Adipocyte (in vitro differentiated cells): ENCODE measurements around the gene TENM4.
A peak's percentile ranks its signal among the peaks of the same experiment; 100 is the strongest.

Experiments used
- DNase-seq: peaks from one replicate; pipeline ENCODE4 v3.0.0-alpha.2; 2015; ENCODE audit warnings: low read depth
- H3K27me3 ChIP-seq: replicated peaks from 2 replicates; pipeline ENCODE4 v1.7.0; 2013; ENCODE audit warnings: mild to moderate bottlenecking, low read length, moderate library complexity; ENCODE audit not compliant: control insufficient read depth, insufficient read depth
- H3K36me3 ChIP-seq: 2 replicates; pipeline ENCODE4 v1.7.0; 2013; ENCODE audit warnings: low read length, mild to moderate bottlenecking, moderate library complexity; ENCODE audit not compliant: control insufficient read depth, insufficient read depth, severe bottlenecking
- H3K4me1 ChIP-seq: 2 replicates; pipeline ENCODE4 v1.7.0; 2013; ENCODE audit warnings: mild to moderate bottlenecking, low read length, moderate library complexity; ENCODE audit not compliant: control insufficient read depth, insufficient read depth
- H3K4me3 ChIP-seq: 2 replicates; pipeline ENCODE4 v1.7.0; 2013; ENCODE audit warnings: mild to moderate bottlenecking, low read length, moderate library complexity
- H3K9ac ChIP-seq: 2 replicates; pipeline ENCODE4 v1.7.0; 2013; ENCODE audit warnings: mild to moderate bottlenecking, low read length, moderate library complexity
- H3K9me3 ChIP-seq: 2 replicates; pipeline ENCODE4 v1.7.0; 2013; ENCODE audit warnings: mild to moderate bottlenecking, low read length, moderate library complexity; ENCODE audit not compliant: control insufficient read depth

Gene TENM4

DNA sequence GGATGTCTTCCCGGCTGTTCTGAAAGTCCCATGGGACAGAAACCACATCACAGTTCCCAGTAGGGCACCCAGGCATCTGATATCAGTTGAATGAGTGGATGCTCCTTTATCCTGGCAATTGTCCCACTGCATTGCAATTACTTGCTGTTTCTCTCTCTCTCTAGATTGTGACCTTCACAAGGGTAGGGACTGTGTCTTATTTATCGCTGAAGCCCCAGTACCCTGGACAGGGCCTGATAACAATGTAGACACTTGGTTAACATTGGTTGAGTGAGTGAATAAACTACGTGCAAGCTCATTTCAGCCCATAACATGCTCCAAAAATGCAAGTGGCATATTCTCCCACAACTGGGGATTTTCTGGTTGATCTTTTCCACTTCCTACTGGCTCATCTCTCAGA is 672.5 kb downstream of the TENM4 start:
- Histone ChIP-seq H3K4me3 (no peak overlapping the region), H3K4me1 (peaks cover 3% of the 10 kb centered on the region), H3K27me3 (no peaks in the 10 kb centered on the region), H3K9me3 (no peaks in the 10 kb centered on the region), H3K36me3 (peaks cover 8% of the 10 kb centered on the region), H3K9ac (no peak overlapping the region)
- DNase-seq = no peak

DNA sequence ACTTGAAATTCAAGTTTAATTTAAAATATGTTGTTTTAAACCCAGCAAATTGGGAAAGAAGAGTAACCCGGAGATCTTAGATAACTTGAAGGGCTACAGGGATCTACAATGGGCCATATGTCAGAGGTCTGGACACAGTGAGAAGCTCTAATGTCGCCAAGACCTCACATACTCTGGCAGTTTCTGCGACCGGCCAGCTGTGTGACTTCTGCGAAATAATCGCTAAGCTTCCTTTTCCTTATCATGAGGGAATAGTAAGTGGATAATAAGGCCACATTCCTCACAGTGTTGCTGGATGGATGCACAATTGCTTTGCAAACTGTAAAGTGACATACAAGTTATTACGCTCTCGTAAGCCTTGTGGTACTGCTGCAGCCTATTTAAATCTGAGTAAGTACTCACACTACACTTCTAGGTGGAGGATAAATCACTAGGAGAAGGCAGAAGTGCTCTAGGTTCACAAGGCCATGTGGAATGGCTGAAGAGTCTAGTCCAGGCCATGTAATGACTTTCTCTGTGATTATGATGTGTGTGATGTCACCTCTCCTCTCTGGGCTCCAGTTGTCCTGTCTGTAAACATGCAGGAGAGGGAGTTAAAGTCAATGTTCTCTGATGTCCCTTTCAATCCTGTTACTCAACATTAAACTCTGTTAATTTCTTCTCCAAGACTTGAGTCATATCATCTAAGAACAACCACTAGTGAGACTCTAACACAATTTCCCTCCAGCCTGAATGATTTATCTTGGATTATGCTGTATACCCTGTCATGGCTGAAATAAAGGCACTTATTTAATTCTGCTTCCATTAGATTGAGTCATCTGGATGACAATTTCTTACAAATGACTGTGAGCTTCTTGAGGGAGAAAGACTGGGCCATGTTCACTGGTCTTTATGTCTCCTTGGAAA is 673.5 kb downstream of the TENM4 start:
- Histone ChIP-seq H3K4me1 (peaks cover 3% of the 10 kb centered on the region), H3K36me3 (peaks cover 10% of the 10 kb centered on the region), H3K27me3 (no peaks in the 10 kb centered on the region), H3K9ac (no peak overlapping the region), H3K4me3 (no peak overlapping the region), H3K9me3 (no peaks in the 10 kb centered on the region)
- no peak for DNase-seq

DNA sequence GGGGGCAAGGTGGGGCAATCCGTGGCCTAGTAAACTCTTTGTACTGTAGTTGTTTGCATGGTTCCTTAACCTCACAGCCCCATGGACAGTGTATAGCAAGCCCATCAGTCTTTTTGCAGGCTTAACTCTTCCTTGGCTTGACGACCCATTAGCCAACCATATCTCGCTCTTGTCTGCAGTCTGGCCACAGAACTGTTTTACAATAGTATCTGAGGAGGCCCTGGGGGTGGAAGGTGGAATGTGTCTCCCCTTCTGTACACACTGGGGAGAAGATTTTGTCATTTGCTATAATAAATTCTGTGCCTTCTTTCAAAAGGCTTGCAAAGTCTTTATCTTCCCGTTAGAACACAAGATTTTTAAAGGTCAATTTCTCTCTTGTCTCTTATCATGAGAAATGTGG is 675.9 kb downstream of the TENM4 start:
- no peak overlapping the region for H3K9ac ChIP-seq

DNA sequence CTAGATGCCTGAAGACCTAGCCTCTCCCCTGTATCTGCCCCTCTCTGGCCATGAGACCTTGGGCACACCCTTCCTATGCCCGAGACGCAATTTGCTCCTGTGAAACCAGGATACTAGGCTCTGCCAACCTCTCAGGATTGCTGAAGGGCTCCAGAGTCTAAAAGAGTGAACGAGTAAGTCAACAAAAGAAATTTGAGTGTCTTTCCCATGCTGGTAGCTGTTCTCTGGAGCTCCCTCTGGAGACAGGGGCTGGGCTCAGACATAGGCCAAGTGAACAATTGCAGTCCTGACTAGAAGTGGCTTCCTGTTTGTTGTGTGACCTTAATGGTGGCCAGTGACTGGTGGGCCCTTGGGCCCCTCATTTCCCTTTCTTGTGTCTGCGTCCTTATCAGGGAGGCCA is 677.2 kb downstream of the TENM4 start:
- Histone ChIP-seq H3K9me3 (no peaks in the 10 kb centered on the region), H3K27me3 (no peaks in the 10 kb centered on the region), H3K36me3 (peaks cover 10% of the 10 kb centered on the region), H3K9ac (no peak overlapping the region), H3K4me3 (no peak overlapping the region), H3K4me1 (peaks cover 3% of the 10 kb centered on the region)
- DNase-seq = no peak

More for the DNA sequence above, 675.9 kb downstream of the TENM4 start:
- peaks cover 15% of the 10 kb centered on the region for H3K36me3 ChIP-seq
- no peaks in the 10 kb centered on the region for H3K9me3 ChIP-seq
- H3K4me1 ChIP-seq = peaks cover 3% of the 10 kb centered on the region
- DNase-seq = no peak
- no peaks in the 10 kb centered on the region for H3K27me3 ChIP-seq
- H3K4me3 ChIP-seq = no peak overlapping the region

DNA sequence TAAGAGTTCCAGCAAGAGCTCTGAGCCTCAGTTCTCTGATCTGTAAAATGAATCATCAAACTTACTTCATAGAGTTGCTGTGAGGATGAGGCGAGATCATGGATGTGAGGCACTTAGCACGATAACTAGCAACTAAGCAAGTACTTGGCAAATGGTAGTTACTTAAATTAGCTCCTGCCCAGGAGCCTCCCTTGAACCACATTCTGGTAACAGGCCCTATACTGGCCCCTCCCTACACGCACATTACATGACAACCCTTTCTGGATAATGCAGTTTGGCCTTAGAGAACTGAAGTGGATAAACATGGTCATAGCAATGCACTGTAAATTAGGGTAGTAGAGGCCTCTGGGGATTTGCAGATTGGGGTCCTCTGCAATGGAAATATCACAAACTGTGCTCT is 678.7 kb downstream of the TENM4 start:
- no peak for DNase-seq
- Histone ChIP-seq H3K9me3 (no peaks in the 10 kb centered on the region), H3K27me3 (no peaks in the 10 kb centered on the region), H3K9ac (no peak overlapping the region), H3K4me1 (no peaks in the 10 kb centered on the region), H3K36me3 (peaks cover 12% of the 10 kb centered on the region), H3K4me3 (no peak overlapping the region)

DNA sequence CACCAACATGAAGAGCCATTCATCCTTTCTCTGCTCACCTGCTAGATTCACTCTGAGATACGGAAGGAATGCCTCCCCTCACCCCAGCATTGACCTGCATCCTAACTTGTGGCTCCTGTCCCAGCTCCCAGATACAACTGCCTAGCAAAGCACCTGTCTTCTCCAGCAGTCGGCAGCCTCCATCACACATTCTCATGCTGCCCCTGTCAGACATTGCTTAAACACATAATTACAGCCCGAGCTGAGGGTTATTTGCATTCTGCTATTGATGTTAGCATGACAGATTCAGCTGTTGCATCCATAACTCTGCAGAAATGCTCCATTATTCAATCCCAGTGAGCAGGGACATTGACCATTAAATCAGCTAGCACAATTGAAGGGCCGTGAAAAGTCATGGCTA is 681.8 kb downstream of the TENM4 start:
- H3K27me3 ChIP-seq = no peaks in the 10 kb centered on the region
- H3K9ac ChIP-seq = no peak overlapping the region
- H3K36me3 ChIP-seq = peaks cover 27% of the 10 kb centered on the region
- no peaks in the 10 kb centered on the region for H3K4me1 ChIP-seq
- DNase-seq = no peak
- H3K9me3 ChIP-seq = no peaks in the 10 kb centered on the region
- no peak overlapping the region for H3K4me3 ChIP-seq

DNA sequence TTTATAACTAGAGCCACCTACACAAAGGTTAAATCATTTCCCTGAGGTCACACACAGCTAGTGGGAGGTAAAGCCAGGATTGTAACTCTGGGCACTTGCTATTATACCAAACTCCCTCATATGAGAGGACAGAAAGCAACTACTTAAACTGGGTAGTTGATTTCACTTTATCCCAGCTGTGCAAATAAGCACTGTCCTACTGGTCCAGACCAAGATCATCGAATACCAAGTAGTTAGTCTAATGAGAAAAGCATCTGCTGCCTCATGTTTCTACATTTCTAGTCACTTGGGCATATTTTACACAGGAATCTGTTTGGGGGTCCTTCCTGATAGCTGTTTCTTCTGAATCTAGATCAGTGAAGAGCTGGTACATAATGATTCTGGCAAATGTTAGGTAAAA is 687.5 kb downstream of the TENM4 start:
- Histone ChIP-seq H3K9me3 (no peaks in the 10 kb centered on the region), H3K27me3 (no peaks in the 10 kb centered on the region), H3K9ac (no peak overlapping the region), H3K4me3 (no peak overlapping the region), H3K4me1 (no peaks in the 10 kb centered on the region), H3K36me3 (peaks cover 17% of the 10 kb centered on the region)
- DNase-seq = peak; percentile 10

DNA sequence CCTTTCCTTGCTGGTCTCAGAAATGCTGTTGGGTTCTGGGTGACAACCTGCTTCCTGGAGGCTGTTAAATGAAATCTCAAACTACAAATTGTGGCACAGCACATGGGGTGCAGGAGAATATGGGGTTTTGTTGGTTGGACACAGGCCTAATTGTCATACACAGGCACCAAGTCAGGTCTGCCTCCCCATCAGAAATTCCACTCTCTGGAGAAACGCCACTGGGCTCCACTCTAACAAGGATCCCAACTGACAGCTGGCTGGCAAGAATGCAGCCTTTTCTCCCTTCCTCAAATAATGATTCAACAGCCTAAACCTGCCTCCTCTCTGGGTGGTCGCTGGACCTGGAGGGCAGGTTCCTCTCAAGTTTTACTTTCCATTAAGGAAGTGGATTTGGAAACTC is 688.3 kb downstream of the TENM4 start:
- no peak overlapping the region for H3K4me3 ChIP-seq
- no peak for DNase-seq

DNA sequence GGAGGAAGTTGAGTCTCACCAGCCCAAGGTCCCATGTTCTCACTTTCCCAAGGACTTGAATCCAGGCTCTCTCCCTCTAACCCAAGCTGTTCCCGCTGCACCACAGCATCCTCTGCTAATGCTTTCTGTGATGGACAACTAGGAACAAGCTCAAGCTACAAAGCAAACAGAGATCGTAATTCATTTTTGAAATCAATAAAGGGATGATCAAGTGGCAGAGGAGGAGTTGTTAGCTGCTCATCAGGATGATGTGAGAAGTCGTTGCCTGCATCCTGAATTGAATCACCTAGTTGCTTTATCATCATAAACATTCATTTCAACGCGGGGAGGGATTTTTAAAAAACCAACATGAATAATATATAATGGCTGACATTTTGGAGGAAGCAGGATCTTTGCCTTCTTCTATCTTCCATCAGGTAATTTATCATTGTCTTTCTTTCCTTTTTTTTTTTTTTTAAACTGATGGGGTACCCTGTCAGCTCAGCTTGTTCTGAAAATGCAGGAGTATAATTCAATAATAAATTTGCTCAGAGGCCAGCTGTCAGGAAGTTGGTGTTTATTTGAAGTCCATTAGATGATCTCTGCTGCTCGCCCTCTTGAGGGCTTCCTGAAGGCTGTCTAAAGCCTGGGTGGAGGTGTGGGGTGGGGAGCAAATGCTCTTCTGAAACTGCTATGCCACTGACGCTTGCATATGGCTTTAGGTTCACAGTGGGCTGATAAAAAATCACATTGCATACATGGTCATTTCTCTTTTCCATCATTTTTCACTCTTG is 691.7 kb downstream of the TENM4 start:
- DNase-seq = no peak
- no peak overlapping the region for H3K4me3 ChIP-seq

More for the DNA sequence above, 688.3 kb downstream of the TENM4 start:
- H3K36me3 ChIP-seq = peaks cover 17% of the 10 kb centered on the region
- H3K9me3 ChIP-seq = no peaks in the 10 kb centered on the region
- H3K4me1 ChIP-seq = no peaks in the 10 kb centered on the region
- no peaks in the 10 kb centered on the region for H3K27me3 ChIP-seq
- H3K9ac ChIP-seq = no peak overlapping the region

DNA sequence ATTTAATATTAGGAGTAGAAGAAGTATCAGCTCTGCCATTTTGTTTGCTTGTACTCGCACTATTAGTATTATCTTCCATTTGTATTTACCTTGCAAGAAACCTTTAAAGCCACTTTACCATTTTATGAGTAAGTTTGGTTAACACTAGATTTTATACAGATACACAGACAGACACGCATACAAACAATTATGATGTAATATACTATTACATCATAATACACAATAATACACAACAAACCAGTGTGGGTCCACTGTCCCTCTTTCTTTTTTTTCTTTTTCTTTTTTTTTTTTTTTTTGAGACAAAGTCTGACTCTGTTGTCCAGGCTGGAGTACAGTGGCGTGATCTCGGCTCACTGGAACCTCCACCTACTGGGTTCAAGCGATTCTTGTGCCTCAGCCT is 695.9 kb downstream of the TENM4 start:
- DNase-seq = no peak
- Histone ChIP-seq H3K9me3 (no peaks in the 10 kb centered on the region), H3K27me3 (no peaks in the 10 kb centered on the region), H3K4me3 (no peak overlapping the region), H3K9ac (no peak overlapping the region), H3K36me3 (no peaks in the 10 kb centered on the region), H3K4me1 (no peaks in the 10 kb centered on the region)

More for the DNA sequence above, 691.7 kb downstream of the TENM4 start:
- Histone ChIP-seq H3K4me1 (no peaks in the 10 kb centered on the region), H3K9me3 (no peaks in the 10 kb centered on the region), H3K36me3 (no peaks in the 10 kb centered on the region), H3K27me3 (no peaks in the 10 kb centered on the region), H3K9ac (no peak overlapping the region)

DNA sequence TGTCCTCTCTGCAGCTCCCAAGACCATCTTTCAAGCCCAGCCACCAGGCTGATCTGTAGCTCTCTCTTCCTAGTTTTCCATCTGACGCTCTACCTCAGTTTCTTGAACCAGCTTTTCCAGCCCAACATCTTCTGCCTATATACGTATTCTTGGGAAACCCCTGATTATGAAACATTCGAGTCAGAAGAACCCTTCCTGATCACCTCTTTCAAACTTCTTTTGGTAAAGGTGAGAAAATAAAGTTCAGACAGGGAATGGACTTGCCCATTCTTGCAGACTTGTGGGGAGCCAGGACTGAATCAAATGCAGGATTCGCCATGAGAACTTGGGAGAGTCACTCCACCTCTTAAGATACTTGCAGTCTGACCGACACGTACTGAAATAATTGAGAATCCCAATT is 696.6 kb downstream of the TENM4 start:
- Histone ChIP-seq H3K9me3 (no peaks in the 10 kb centered on the region), H3K9ac (no peak overlapping the region), H3K36me3 (no peaks in the 10 kb centered on the region), H3K4me1 (no peaks in the 10 kb centered on the region), H3K4me3 (no peak overlapping the region), H3K27me3 (no peaks in the 10 kb centered on the region)
- no peak for DNase-seq
